ENCODE measurements around the gene WDR64. TPM values are rescaled to one million over a fixed set of nuclear protein-coding genes. Genes with fewer than 3 reads are reported as not detected.

Gene WDR64
- total and polyA plus RNA-seq, 2 donors (not counting 3 experiments of a cell fraction or from before 2014, with no cell fraction given) = not detected

DNA sequence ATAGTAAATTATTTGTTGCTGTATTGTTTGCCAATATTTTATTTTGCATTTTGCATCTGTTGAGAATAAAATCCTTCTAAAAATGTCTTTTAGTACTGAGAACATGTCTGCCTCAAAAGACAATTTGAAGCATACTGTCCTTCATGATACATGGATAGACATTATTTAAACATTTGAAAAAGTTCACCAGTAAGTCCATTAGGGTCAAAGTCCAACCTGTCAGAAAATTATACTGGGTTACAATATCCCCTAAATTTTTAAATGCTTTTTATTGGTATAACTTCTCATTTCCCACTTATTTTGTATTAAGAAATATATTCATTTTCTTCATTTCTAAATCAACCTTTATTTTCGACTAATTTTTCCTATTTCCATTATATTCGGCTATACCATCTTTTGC lies 21.2 kb upstream of the WDR64 start:
- dilution Hi-C loops (cut with MboI; ENCODE audit: extremely low pct_ligation_motif_present, low sequenced_read_pairs) = no loop called here
- Histone ChIP-seq H3K27ac (ENCODE audit: insufficient read depth, low read depth, low read length) (no peak overlapping the region), H3K4me3 (replicated peaks in 1 of 3; ENCODE audit: insufficient read depth in 1 of 3, low read depth in 1 of 3, low read length in 3 of 3) (no peak overlapping the region), H3K79me2 (ENCODE audit: control insufficient read depth, insufficient read depth, low read length) (peaks cover 24% of the 10 kb centered on the region), H3K27me3 (ENCODE audit: control insufficient read depth in 2 of 2, insufficient read depth in 2 of 2, low read length in 2 of 2) (no peaks in the 10 kb centered on the region), H2AFZ (ENCODE audit: low read depth, low read length) (no peak overlapping the region), H3K9me3 (replicated peaks; ENCODE audit: control insufficient read depth, insufficient read depth, low read length) (no peaks in the 10 kb centered on the region), H3K4me1 (ENCODE audit: control insufficient read depth, extremely low read depth, insufficient read depth, low read length) (no peaks in the 10 kb centered on the region), H3K9me1 (replicated peaks; ENCODE audit: control insufficient read depth, extremely low read depth, insufficient read depth, low read length) (no peaks in the 10 kb centered on the region), H3K9ac (replicated peaks; ENCODE audit: extremely low read depth, insufficient read depth, low read length) (no peak overlapping the region), H4K20me1 (replicated peaks; ENCODE audit: control insufficient read depth, extremely low read depth, insufficient read depth, low read length) (peaks cover 4% of the 10 kb centered on the region), H3K36me3 (ENCODE audit: control insufficient read depth in 2 of 2, extremely low read depth in 1 of 2, insufficient read depth in 2 of 2, low read length in 2 of 2) (peaks cover 2 to 5% of the 10 kb centered on the region in 2 experiments), H3K4me2 (ENCODE audit: insufficient read depth, low read length) (no peak overlapping the region)
- no peak for TF ChIP-seq JUN (IDR thresholded peaks at IDR 0.05; ENCODE audit: borderline replicate concordance, insufficient read depth, insufficient read length, low read depth)
- TF ChIP-seq, protein P1, sequence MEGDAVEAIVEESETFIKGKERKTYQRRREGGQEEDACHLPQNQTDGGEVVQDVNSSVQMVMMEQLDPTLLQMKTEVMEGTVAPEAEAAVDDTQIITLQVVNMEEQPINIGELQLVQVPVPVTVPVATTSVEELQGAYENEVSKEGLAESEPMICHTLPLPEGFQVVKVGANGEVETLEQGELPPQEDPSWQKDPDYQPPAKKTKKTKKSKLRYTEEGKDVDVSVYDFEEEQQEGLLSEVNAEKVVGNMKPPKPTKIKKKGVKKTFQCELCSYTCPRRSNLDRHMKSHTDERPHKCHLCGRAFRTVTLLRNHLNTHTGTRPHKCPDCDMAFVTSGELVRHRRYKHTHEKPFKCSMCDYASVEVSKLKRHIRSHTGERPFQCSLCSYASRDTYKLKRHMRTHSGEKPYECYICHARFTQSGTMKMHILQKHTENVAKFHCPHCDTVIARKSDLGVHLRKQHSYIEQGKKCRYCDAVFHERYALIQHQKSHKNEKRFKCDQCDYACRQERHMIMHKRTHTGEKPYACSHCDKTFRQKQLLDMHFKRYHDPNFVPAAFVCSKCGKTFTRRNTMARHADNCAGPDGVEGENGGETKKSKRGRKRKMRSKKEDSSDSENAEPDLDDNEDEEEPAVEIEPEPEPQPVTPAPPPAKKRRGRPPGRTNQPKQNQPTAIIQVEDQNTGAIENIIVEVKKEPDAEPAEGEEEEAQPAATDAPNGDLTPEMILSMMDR (IDR thresholded peaks at IDR 0.05; ENCODE audit: extremely low read depth in 1 of 2, insufficient read depth in 1 of 2, low read depth in 1 of 2, low read length in 2 of 2) = no peak
- TF ChIP-seq POLR2AphosphoS5 (IDR thresholded peaks at IDR 0.05; ENCODE audit: insufficient read depth, low read depth, low read length) = no peak
- no peak for TF ChIP-seq EZH2 (IDR thresholded peaks at IDR 0.05; ENCODE audit: borderline replicate concordance, low read depth, low read length, severe bottlenecking)
- no peak for TF ChIP-seq FOS (IDR thresholded peaks at IDR 0.05; ENCODE audit: borderline replicate concordance, insufficient read depth, low read length)
- POLR2A ChIA-PET = no interaction called here
- BruUV-seq (replicated peaks) = no TSS peak
- CTCF ChIA-PET = no interaction called here
- intact Hi-C loops (cut with micrococcal nuclease) = loop anchor here (2.0 to 10.0 kb wide), 2 partner anchors 276 to 740 kb away; partner anchors contain the start of gene RGS7
- DNase-seq (ENCODE audit: low read depth, low spot score) (no peak), FAIRE-seq (no peak)

DNA sequence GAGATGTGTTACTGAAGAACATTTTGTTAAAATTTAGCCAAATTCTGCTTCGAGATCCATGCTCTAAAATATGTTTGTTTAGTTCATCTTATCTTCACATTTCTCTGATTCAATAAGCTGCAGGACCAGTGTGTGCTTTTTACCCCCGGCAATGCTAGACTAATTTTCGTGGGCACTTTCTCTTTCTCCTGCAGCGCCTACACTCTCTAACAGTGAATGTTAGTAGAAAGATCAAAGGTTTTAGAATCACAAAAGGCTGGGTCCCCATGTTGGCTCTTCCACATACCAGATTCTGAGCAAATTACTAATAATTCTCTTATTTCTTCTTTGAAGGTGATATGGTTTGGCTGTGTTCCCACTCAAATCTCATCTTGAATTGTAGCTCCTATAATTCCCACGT lies 20.4 kb upstream of the WDR64 start:
- no peak overlapping the region for H3K4me3 ChIP-seq (replicated peaks in 1 of 3; ENCODE audit: insufficient read depth in 1 of 3, low read depth in 1 of 3, low read length in 3 of 3)
- H3K4me1 ChIP-seq (ENCODE audit: control insufficient read depth, extremely low read depth, insufficient read depth, low read length) = no peaks in the 10 kb centered on the region
- no peaks in the 10 kb centered on the region for H3K27me3 ChIP-seq (ENCODE audit: control insufficient read depth in 2 of 2, insufficient read depth in 2 of 2, low read length in 2 of 2)
- DNase-seq (ENCODE audit: low read depth, low spot score) (no peak), FAIRE-seq (no peak)
- TF ChIP-seq EZH2 (IDR thresholded peaks at IDR 0.05; ENCODE audit: borderline replicate concordance, low read depth, low read length, severe bottlenecking) (no peak), POLR2AphosphoS5 (IDR thresholded peaks at IDR 0.05; ENCODE audit: insufficient read depth, low read depth, low read length) (no peak), JUN (IDR thresholded peaks at IDR 0.05; ENCODE audit: borderline replicate concordance, insufficient read depth, insufficient read length, low read depth) (no peak), MYC (IDR thresholded peaks at IDR 0.05; ENCODE audit: low read depth, low read length) (no peak), GATA2 (IDR thresholded peaks at IDR 0.05; ENCODE audit: insufficient read depth, insufficient read length, low read depth, low read length) (no peak), FOS (IDR thresholded peaks at IDR 0.05; ENCODE audit: borderline replicate concordance, insufficient read depth, low read length) (no peak), POLR2A (IDR thresholded peaks at IDR 0.05; ENCODE audit: low read depth, low read length) (no peak)
- TF ChIP-seq, protein P1 (IDR thresholded peaks at IDR 0.05; ENCODE audit: extremely low read depth in 1 of 2, insufficient read depth in 1 of 2, low read depth in 1 of 2, low read length in 2 of 2) = no peak
- TF ChIP-seq, protein P2, sequence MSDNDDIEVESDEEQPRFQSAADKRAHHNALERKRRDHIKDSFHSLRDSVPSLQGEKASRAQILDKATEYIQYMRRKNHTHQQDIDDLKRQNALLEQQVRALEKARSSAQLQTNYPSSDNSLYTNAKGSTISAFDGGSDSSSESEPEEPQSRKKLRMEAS (IDR thresholded peaks at IDR 0.05; ENCODE audit: insufficient read depth, insufficient read length) = no peak
- H3K9me1 ChIP-seq (replicated peaks; ENCODE audit: control insufficient read depth, extremely low read depth, insufficient read depth, low read length) = no peaks in the 10 kb centered on the region
- peaks cover 2 to 5% of the 10 kb centered on the region in 2 experiments for H3K36me3 ChIP-seq (ENCODE audit: control insufficient read depth in 2 of 2, extremely low read depth in 1 of 2, insufficient read depth in 2 of 2, low read length in 2 of 2)
- no peak overlapping the region for H3K27ac ChIP-seq (ENCODE audit: insufficient read depth, low read depth, low read length)
- no peak overlapping the region for H3K9ac ChIP-seq (replicated peaks; ENCODE audit: extremely low read depth, insufficient read depth, low read length)
- no peak overlapping the region for H3K4me2 ChIP-seq (ENCODE audit: insufficient read depth, low read length)
- ChIA-PET POLR2A (no interaction called here), CTCF (interaction anchor here (0.8 kb wide), 1 partner anchor 21 kb away, joined by 3 read pairs; no protein-coding TSS in a partner anchor)
- no peaks in the 10 kb centered on the region for H3K9me3 ChIP-seq (replicated peaks; ENCODE audit: control insufficient read depth, insufficient read depth, low read length)
- no TSS peak for BruUV-seq (replicated peaks)
- dilution Hi-C loops (cut with MboI; ENCODE audit: extremely low pct_ligation_motif_present, low sequenced_read_pairs) (no loop called here), intact Hi-C loops (cut with micrococcal nuclease) (loop anchor here (2.0 to 10.0 kb wide), 2 partner anchors 277 to 741 kb away; partner anchors contain the start of gene RGS7)
- H4K20me1 ChIP-seq (replicated peaks; ENCODE audit: control insufficient read depth, extremely low read depth, insufficient read depth, low read length) = peaks cover 4% of the 10 kb centered on the region
- H2AFZ ChIP-seq (ENCODE audit: low read depth, low read length) = no peak overlapping the region
- H3K79me2 ChIP-seq (ENCODE audit: control insufficient read depth, insufficient read depth, low read length) = peaks cover 31% of the 10 kb centered on the region

All from endothelial cell of umbilical vein (primary cell).